GM12874 (cell line): ENCODE measurements around the gene GTF3C5.

Source experiments
- CTCF ChIP-seq: IDR thresholded peaks from 2 replicates; pipeline ENCODE4 v1.5.1; 2011; ENCODE audit warnings: low read depth, mild to moderate bottlenecking, control low read depth, low read length, moderate library complexity; ENCODE audit not compliant: insufficient read depth

GTF3C5 gene

GRCh38 chr9:133051281-133051900 is 20.6 kb downstream of the GTF3C5 start:
- TF ChIP-seq CTCF, result no peak

- no peak for TF ChIP-seq CTCF
Measured at GRCh38 chr9:133051966-133052539, 21.3 kb downstream of the GTF3C5 start.

- no peak for TF ChIP-seq CTCF
Measured at GRCh38 chr9:133054194-133054890, 23.5 kb downstream of the GTF3C5 start.

GRCh38 chr9:133054966-133055365 is 24.2 kb downstream of the GTF3C5 start:
- TF ChIP-seq CTCF, result no peak

DNA sequence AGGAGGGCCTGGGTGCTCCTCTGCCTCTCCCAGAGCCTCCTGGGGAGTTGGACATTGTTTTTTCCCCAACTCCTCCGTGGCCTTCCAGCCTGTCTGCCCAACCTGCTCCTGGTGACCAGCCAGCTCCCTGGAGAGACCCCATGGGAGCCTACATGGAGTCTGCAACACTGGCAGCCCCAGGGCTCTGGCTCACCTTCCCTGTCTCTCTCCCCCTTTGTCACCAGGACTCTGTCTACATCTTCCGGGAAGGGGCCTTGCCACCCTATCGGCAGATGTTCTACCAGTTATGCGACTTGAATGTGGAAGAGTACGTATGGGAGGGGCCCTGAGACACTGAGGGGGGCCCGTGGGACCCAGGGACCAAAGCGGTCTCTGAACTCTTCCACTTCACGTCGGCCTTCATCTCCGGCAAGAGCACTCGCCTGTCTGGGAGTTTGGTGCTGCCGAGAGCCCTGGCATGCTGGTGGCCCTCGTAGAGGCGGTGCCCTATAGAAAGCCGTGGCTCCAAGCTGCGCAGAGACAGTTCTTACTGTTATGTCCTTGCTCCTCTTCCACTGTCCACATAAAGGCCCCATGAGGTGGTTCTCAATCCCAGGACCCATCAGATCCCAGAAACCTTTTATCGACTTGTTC is 25.1 kb downstream of the GTF3C5 start:
- no peak for TF ChIP-seq CTCF

DNA sequence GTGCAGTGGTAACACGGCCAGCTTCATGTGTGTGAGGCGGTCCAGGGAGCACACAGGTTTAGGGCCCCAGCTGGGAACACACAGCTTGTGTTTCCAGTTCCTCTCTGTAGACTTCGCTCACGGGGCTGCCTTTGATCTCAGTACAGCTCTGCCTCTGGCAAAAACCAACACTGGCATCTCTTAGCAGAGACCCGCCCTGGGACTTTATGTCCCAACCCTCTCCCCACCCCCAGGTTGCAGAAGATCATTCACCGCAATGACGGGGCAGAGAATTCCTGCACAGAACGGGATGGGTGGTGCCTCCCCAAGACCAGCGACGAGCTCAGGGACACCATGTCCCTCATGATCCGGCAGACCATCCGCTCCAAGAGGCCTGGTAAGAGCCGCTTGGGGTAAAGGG is 25.7 kb downstream of the GTF3C5 start:
- TF ChIP-seq CTCF, result no peak

GRCh38 chr9:133057006-133057405 is 26.2 kb downstream of the GTF3C5 start:
- no peak for TF ChIP-seq CTCF
